SK-N-SH (cell line): ENCODE measurements around the gene COPZ1.

Source experiments
- EP300 ChIP-seq, 2 experiments: IDR thresholded peaks; 2 replicates each; pipeline versions ENCODE4 v1.4.0 to v1.6.1; 2012; ENCODE audit warnings: borderline replicate concordance in 1 of 2, low read depth in 1 of 2, low read length in 1 of 2
- GATA2 ChIP-seq: sonication (generic); formaldehyde crosslinking; IDR thresholded peaks from 2 replicates; pipeline ENCODE4 v1.5.0; 2020; ENCODE audit warnings: mild to moderate bottlenecking, missing genetic modification reagents
- MEF2A ChIP-seq: IDR thresholded peaks from 2 replicates; pipeline ENCODE4 v1.4.0; 2012; ENCODE audit warnings: low read depth, borderline replicate concordance
- POLR2AphosphoS5 ChIP-seq: IDR thresholded peaks from 2 replicates; pipeline ENCODE4 v1.6.1; 2012; ENCODE audit warnings: low read depth, low read length
- RAD21 ChIP-seq: IDR thresholded peaks from 2 replicates; pipeline ENCODE4 v1.6.1; 2012; ENCODE audit warnings: mild to moderate bottlenecking, low read length
- SMC3 ChIP-seq: IDR thresholded peaks from 2 replicates; pipeline ENCODE4 v1.6.1; 2012; ENCODE audit warnings: low read depth, low read length, improper control_type of control experiment
- TAF1 ChIP-seq: IDR thresholded peaks from 2 replicates; pipeline ENCODE4 v1.6.1; 2012; ENCODE audit warnings: low read depth, mild to moderate bottlenecking, low read length, moderate library complexity, borderline replicate concordance
- TEAD4 ChIP-seq: IDR thresholded peaks from 2 replicates; pipeline ENCODE4 v1.4.0; 2012; ENCODE audit warnings: mild to moderate bottlenecking, borderline replicate concordance; ENCODE audit not compliant: insufficient read depth
- TF ChIP-seq, protein P1 (sequence below): fragments of 200-600 bp; sonication (generic); IDR thresholded peaks from 2 replicates; pipeline ENCODE4 v1.6.1; 2017; ENCODE audit warnings: antibody characterized with exemption, mild to moderate bottlenecking, moderate library complexity
- TF ChIP-seq, protein P2 (sequence below): IDR thresholded peaks from 2 replicates; pipeline ENCODE4 v1.4.0; 2012; ENCODE audit warnings: low read depth
- TF ChIP-seq, protein P3 (sequence below): IDR thresholded peaks from 2 replicates; pipeline ENCODE4 v1.4.0; 2012; ENCODE audit warnings: low read depth, borderline replicate concordance
- TF ChIP-seq, protein P4 (sequence below): IDR thresholded peaks from 2 replicates; pipeline ENCODE4 v1.4.0; 2012; ENCODE audit warnings: low read depth, borderline replicate concordance

DNA sequence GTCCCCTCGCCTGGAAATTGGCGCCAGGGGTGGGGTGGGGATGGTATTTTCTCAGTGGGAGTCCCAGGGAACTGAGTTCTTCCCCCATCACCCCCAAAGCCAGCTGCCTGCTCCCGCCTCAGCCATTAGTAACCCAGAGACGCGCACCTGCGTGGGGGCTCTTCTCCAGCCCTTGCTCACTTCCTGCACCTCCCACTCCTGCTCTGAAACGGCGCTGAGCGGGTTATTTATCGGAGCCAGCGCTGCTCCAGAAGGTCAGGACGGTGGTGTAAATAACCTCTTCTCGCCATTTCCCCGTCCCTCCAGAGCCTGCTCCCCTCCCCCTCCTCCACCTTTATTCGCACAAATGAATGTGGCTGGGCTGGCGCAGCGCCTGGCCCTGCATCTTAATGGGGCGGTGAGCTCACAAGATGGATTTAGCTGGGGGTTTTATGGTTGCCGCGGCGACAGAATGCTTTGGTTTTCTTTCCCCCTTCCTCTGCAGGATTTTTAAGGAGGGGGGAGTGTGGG lies 27.1 kb downstream of the COPZ1 start:
- TF ChIP-seq, protein P1, sequence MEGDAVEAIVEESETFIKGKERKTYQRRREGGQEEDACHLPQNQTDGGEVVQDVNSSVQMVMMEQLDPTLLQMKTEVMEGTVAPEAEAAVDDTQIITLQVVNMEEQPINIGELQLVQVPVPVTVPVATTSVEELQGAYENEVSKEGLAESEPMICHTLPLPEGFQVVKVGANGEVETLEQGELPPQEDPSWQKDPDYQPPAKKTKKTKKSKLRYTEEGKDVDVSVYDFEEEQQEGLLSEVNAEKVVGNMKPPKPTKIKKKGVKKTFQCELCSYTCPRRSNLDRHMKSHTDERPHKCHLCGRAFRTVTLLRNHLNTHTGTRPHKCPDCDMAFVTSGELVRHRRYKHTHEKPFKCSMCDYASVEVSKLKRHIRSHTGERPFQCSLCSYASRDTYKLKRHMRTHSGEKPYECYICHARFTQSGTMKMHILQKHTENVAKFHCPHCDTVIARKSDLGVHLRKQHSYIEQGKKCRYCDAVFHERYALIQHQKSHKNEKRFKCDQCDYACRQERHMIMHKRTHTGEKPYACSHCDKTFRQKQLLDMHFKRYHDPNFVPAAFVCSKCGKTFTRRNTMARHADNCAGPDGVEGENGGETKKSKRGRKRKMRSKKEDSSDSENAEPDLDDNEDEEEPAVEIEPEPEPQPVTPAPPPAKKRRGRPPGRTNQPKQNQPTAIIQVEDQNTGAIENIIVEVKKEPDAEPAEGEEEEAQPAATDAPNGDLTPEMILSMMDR: no peak
- no peak for TF ChIP-seq GATA2 (CRISPR knock-in tag)
- TF ChIP-seq TEAD4: no peak
- no peak; the same call in 1 of the 2 replicates for TF ChIP-seq TAF1
- no peak for TF ChIP-seq MEF2A
- no peak for TF ChIP-seq RAD21
- TF ChIP-seq EP300 (IDR thresholded peaks at IDR 0.05; ENCODE audit: borderline replicate concordance in 1 of 2, low read depth in 1 of 2, low read length in 1 of 2): peak in 1 of 2 experiments; percentile 14; a peak in 1 of 4 replicates
- TF ChIP-seq, protein P2, sequence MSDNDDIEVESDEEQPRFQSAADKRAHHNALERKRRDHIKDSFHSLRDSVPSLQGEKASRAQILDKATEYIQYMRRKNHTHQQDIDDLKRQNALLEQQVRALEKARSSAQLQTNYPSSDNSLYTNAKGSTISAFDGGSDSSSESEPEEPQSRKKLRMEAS: no peak
- TF ChIP-seq, protein P3, sequence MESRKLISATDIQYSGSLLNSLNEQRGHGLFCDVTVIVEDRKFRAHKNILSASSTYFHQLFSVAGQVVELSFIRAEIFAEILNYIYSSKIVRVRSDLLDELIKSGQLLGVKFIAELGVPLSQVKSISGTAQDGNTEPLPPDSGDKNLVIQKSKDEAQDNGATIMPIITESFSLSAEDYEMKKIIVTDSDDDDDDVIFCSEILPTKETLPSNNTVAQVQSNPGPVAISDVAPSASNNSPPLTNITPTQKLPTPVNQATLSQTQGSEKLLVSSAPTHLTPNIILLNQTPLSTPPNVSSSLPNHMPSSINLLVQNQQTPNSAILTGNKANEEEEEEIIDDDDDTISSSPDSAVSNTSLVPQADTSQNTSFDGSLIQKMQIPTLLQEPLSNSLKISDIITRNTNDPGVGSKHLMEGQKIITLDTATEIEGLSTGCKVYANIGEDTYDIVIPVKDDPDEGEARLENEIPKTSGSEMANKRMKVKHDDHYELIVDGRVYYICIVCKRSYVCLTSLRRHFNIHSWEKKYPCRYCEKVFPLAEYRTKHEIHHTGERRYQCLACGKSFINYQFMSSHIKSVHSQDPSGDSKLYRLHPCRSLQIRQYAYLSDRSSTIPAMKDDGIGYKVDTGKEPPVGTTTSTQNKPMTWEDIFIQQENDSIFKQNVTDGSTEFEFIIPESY: no peak
- 0 out of 2 replicates have a peak, but pooled peaks have one; percentile 19 for TF ChIP-seq POLR2AphosphoS5
- TF ChIP-seq, protein P4, sequence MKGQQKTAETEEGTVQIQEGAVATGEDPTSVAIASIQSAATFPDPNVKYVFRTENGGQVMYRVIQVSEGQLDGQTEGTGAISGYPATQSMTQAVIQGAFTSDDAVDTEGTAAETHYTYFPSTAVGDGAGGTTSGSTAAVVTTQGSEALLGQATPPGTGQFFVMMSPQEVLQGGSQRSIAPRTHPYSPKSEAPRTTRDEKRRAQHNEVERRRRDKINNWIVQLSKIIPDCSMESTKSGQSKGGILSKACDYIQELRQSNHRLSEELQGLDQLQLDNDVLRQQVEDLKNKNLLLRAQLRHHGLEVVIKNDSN: no peak
- TF ChIP-seq SMC3: no peak
